ENCODE results near the gene NCDN. TPM values are rescaled to one million over a fixed set of nuclear protein-coding genes. Genes with fewer than 3 reads are reported as not detected.

NCDN gene
- total RNA-seq, 1 donor: 30.0 TPM

DNA sequence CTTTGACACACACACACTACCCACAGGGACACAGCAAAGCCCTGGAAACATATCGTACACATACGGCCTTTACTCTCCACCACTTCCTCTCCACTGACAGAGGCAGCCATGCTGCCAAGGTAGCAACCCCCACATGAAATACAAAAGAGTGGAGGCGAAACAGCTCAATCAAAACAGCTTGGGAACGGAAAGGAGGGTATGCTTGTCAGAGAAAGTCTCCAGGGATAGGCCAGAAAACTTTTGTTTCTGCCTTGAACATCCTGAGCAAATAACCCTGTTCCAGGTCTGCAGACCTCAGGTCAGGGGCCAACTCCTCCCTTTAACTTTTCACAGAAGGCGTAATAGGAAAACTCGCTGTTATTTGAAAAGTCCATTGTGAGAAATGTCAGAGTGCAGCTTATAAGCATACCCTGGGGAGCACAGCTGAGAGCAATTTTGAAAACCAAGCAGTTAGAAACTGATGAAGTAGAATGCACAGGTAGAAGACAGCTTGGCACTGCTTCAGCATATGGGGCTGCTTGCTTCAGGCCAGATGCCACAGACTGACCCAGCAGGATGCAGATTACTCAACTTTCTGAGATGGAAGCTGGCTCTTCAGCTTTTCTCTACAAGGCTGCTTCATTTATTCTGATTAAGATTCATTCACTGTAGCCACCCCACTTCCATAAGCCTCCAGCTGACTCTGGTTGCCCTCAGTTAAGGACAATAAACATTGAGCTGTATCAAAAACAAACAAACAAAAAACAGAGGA lies 18.4 kb upstream of the NCDN start:
- Histone ChIP-seq H3K9me3 (ENCODE audit: low read depth, low read length) (no peaks in the 10 kb centered on the region), H3K27me3 (ENCODE audit: insufficient read depth, low read length) (no peaks in the 10 kb centered on the region), H3K27ac (ENCODE audit: low read depth, low read length) (peak overlapping the region; percentile 83), H3K4me2 (ENCODE audit: insufficient read depth, low read length) (peak overlapping the region; percentile 69), H3K4me3 (ENCODE audit: insufficient read depth, low read length) (peak overlapping the region; percentile 4), H4K20me1 (ENCODE audit: insufficient read depth, low read length) (peaks cover 25% of the 10 kb centered on the region), H3K4me1 (ENCODE audit: insufficient read depth, low read length) (peaks cover 48% of the 10 kb centered on the region), H2AFZ (ENCODE audit: low read length) (no peak overlapping the region), H3K36me3 (ENCODE audit: insufficient read depth, low read length) (peaks cover 4% of the 10 kb centered on the region), H3K79me2 (ENCODE audit: insufficient read depth, low read length) (peaks cover 59% of the 10 kb centered on the region)
- DNase-seq (ENCODE audit: insufficient read length, low spot score, missing footprints): no peak
- TF ChIP-seq CTCF (IDR thresholded peaks at IDR 0.05; ENCODE audit: extremely low read depth, low read depth, low read length): no peak

DNA sequence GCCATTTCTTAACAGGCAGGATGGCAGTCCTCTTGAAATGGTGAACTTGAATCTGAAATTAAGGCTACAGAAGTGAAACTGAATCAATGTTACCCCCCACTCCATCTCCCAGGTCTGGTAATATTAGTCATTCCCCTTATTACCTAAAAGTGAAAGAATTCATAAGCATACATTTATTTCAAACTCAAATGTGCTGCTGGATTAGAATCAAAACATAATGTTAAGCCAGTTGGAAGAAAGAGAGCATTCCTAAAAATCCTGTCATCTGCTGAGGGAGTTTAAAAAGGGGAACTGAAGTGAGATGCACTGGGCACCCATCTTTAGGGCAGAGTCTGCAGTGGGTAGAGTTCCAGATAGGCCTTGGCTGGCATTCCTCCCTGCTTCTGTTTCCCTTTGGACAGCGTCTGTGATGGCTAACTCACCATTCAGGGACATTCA lies 17.8 kb upstream of the NCDN start:
- Histone ChIP-seq H3K36me3 (ENCODE audit: insufficient read depth, low read length) (peaks cover 4% of the 10 kb centered on the region), H3K9me3 (ENCODE audit: low read depth, low read length) (no peaks in the 10 kb centered on the region), H3K4me2 (ENCODE audit: insufficient read depth, low read length) (peak overlapping the region; percentile 69), H3K79me2 (ENCODE audit: insufficient read depth, low read length) (peaks cover 62% of the 10 kb centered on the region), H3K27ac (ENCODE audit: low read depth, low read length) (peak overlapping the region; percentile 83), H2AFZ (ENCODE audit: low read length) (no peak overlapping the region), H3K27me3 (ENCODE audit: insufficient read depth, low read length) (no peaks in the 10 kb centered on the region), H3K4me1 (ENCODE audit: insufficient read depth, low read length) (peaks cover 48% of the 10 kb centered on the region), H3K4me3 (ENCODE audit: insufficient read depth, low read length) (peak overlapping the region; percentile 4), H4K20me1 (ENCODE audit: insufficient read depth, low read length) (peaks cover 25% of the 10 kb centered on the region)
- DNase-seq (ENCODE audit: insufficient read length, low spot score, missing footprints): peak; percentile 77
- no peak for TF ChIP-seq CTCF (IDR thresholded peaks at IDR 0.05; ENCODE audit: extremely low read depth, low read depth, low read length)

DNA sequence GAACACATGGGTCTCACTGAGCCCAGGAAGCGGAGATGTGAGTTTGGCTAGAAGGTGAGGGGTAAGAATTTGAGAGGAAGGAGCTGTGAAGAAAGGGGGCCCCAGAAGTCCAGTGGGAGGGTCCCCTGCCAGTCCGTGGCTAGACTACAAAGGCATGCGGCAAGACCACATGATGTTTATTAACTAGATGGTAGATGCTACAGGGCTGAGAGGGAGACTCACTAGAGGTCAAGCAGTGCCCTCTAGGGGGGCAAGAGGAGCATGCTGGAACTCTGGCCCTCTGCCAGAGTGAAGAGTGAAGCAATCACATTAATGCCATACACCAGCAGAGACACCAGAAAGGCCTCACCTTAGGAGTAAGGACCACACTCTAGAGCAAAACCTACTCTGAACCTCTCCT lies 12.6 kb upstream of the NCDN start:
- no peaks in the 10 kb centered on the region for H3K27me3 ChIP-seq (ENCODE audit: insufficient read depth, low read length)
- H3K4me2 ChIP-seq (ENCODE audit: insufficient read depth, low read length): no peak overlapping the region
- peak; percentile 46 for TF ChIP-seq CTCF (IDR thresholded peaks at IDR 0.05; ENCODE audit: extremely low read depth, low read depth, low read length)
- peaks cover 65% of the 10 kb centered on the region for H3K79me2 ChIP-seq (ENCODE audit: insufficient read depth, low read length)
- peaks cover 16% of the 10 kb centered on the region for H4K20me1 ChIP-seq (ENCODE audit: insufficient read depth, low read length)
- no peak overlapping the region for H3K4me3 ChIP-seq (ENCODE audit: insufficient read depth, low read length)
- no peak overlapping the region for H2AFZ ChIP-seq (ENCODE audit: low read length)
- H3K9me3 ChIP-seq (ENCODE audit: low read depth, low read length): no peaks in the 10 kb centered on the region
- H3K27ac ChIP-seq (ENCODE audit: low read depth, low read length): no peak overlapping the region
- no peak for DNase-seq (ENCODE audit: insufficient read length, low spot score, missing footprints)
- H3K4me1 ChIP-seq (ENCODE audit: insufficient read depth, low read length): peaks cover 13% of the 10 kb centered on the region
- peaks cover 7% of the 10 kb centered on the region for H3K36me3 ChIP-seq (ENCODE audit: insufficient read depth, low read length)

DNA sequence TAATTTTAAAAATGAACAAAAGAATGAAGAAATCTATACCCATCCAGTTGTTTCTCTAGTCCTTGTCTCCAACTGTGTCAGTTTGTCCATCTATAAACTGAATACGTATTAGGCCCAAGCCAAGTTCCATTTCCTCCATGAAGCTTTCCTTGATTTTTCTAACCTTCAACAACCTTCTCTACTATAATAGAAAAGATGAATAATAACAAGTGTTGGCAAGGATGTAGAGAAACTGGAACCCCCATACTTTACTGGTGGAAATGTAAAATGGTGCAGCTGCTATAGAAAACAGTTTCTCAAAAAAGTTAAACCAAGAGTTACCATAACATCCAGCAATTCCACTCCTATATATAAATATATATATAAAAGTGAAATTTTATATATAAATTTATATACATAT lies 11.0 kb upstream of the NCDN start:
- Histone ChIP-seq H3K4me2 (ENCODE audit: insufficient read depth, low read length) (no peak overlapping the region), H4K20me1 (ENCODE audit: insufficient read depth, low read length) (peaks cover 10% of the 10 kb centered on the region), H3K27me3 (ENCODE audit: insufficient read depth, low read length) (no peaks in the 10 kb centered on the region), H3K36me3 (ENCODE audit: insufficient read depth, low read length) (peaks cover 11% of the 10 kb centered on the region), H3K4me3 (ENCODE audit: insufficient read depth, low read length) (no peak overlapping the region), H3K27ac (ENCODE audit: low read depth, low read length) (no peak overlapping the region), H3K79me2 (ENCODE audit: insufficient read depth, low read length) (peaks cover 70% of the 10 kb centered on the region), H2AFZ (ENCODE audit: low read length) (no peak overlapping the region), H3K9me3 (ENCODE audit: low read depth, low read length) (no peaks in the 10 kb centered on the region), H3K4me1 (ENCODE audit: insufficient read depth, low read length) (peaks cover 3% of the 10 kb centered on the region)
- no peak for DNase-seq (ENCODE audit: insufficient read length, low spot score, missing footprints)
- TF ChIP-seq CTCF (IDR thresholded peaks at IDR 0.05; ENCODE audit: extremely low read depth, low read depth, low read length): no peak

Data from osteoblast (primary cell).